ENCODE data around the gene ATXN10. TPM values are rescaled to one million over a fixed set of nuclear protein-coding genes. Genes with fewer than 3 reads are reported as not detected.

ATXN10 gene
- total and polyA plus RNA-seq, 2 of the 13 experiments (the other 11 are each of a cell fraction or from before 2014, with no cell fraction given) = 60.1 to 194 TPM

- Histone ChIP-seq H3K79me2 (ENCODE audit: insufficient read depth, low read length) (no peaks in the 10 kb centered on the region), H3K27ac (ENCODE audit: extremely low read length, insufficient read depth, low read length) (no peak overlapping the region), H3K4me3 (replicated peaks in 1 of 3; ENCODE audit: insufficient read depth in 1 of 3, low read depth in 2 of 3, low read length in 3 of 3) (no peak overlapping the region), H3K27me3 (ENCODE audit: control insufficient read depth in 1 of 2, insufficient read depth in 2 of 2, low read length in 2 of 2) (no peaks in the 10 kb centered on the region), H2AFZ (ENCODE audit: low read length) (no peak overlapping the region), H3K9ac (ENCODE audit: insufficient read depth, low read depth, low read length) (no peak overlapping the region), H3K9me3 (ENCODE audit: low read length) (no peaks in the 10 kb centered on the region), H4K20me1 (ENCODE audit: insufficient read depth, low read length) (no peaks in the 10 kb centered on the region), H3K4me1 (ENCODE audit: insufficient read depth, low read length) (no peaks in the 10 kb centered on the region), H3K36me3 (replicated peaks in 1 of 2; ENCODE audit: control insufficient read depth in 1 of 2, insufficient read depth in 2 of 2, low read length in 2 of 2) (peaks cover 3 to 13% of the 10 kb centered on the region in 2 experiments; a peak in 3 of 5 replicates), H3K4me2 (ENCODE audit: low read depth, low read length) (no peak overlapping the region)
- FAIRE-seq (no peak), DNase-seq (ENCODE audit: low spot score) (no peak), ATAC-seq (no peak)
- POLR2A ChIA-PET = no interaction called here
- no TSS peak for BruUV-seq (replicated peaks)
- 91% methylated on average over 3 of the region's 3 CpGs for WGBS (ENCODE audit: low lambda C conversion rate)
- intact Hi-C loops (cut with micrococcal nuclease; ENCODE audit: unreplicated experiment) (no loop called here), in situ Hi-C loops (cut with HindIII; ENCODE audit: extremely low pct_ligation_motif_present, low pct_unique_long_range_greater_than_20kb) (no loop called here)
- TF ChIP-seq GLI4 (CRISPR knock-in tag; IDR thresholded peaks at IDR 0.05; ENCODE audit: borderline replicate concordance) = no peak
- no peak for TF ChIP-seq ZNF12 (CRISPR knock-in tag; IDR thresholded peaks at IDR 0.05)
- no peak for TF ChIP-seq HDAC1 (CRISPR knock-in tag; IDR thresholded peaks at IDR 0.05)
- TF ChIP-seq USF2 (IDR thresholded peaks at IDR 0.05; ENCODE audit: low read depth, low read length) = no peak
- TF ChIP-seq USF2 (CRISPR knock-in tag; IDR thresholded peaks at IDR 0.05; ENCODE audit: borderline replicate concordance) = no peak
- TF ChIP-seq EZH2 (conservative IDR thresholded peaks at IDR 0.05; ENCODE audit: low read depth, low read length) = no peak
- no peak for TF ChIP-seq ZNF121 (CRISPR knock-in tag; IDR thresholded peaks at IDR 0.05)
- TF ChIP-seq ZNF180 (CRISPR knock-in tag; IDR thresholded peaks at IDR 0.05; ENCODE audit: borderline replicate concordance, low read depth) = no peak
- TF ChIP-seq CCAR2 (optimal IDR thresholded peaks at IDR 0.05; ENCODE audit: low read depth, low read length) = no peak
- TF ChIP-seq DRAP1 (CRISPR knock-in tag; IDR thresholded peaks at IDR 0.05) = no peak
- TF ChIP-seq TFE3 (CRISPR knock-in tag; IDR thresholded peaks at IDR 0.05) = no peak
- TF ChIP-seq ZNF839 (CRISPR knock-in tag; IDR thresholded peaks at IDR 0.05; ENCODE audit: borderline replicate concordance) = no peak
- TF ChIP-seq DZIP1 (CRISPR knock-in tag; IDR thresholded peaks at IDR 0.05) = no peak
- TF ChIP-seq MAFG (CRISPR knock-in tag; IDR thresholded peaks at IDR 0.05) = no peak
- no peak for TF ChIP-seq ZNF280B (CRISPR knock-in tag; IDR thresholded peaks at IDR 0.05; ENCODE audit: borderline replicate concordance)
- CTCF ChIA-PET (ENCODE audit: low intra/inter-chr PET ratio, low total read pairs) = no interaction called here
Measured at GRCh38 chr22:45769569-45770210, 98.1 kb downstream of the ATXN10 start.

All from HepG2 (cell line).